Raji (cell line): ENCODE results near the gene KAT7.
A peak's percentile ranks its signal among the peaks of the same experiment; 100 is the strongest.

ENCODE experiments used
- POLR2A ChIP-seq: IDR thresholded peaks from 2 replicates; pipeline ENCODE4 v1.6.1; 2011; ENCODE audit warnings: low read depth, low read length, control low read depth; ENCODE audit not compliant: insufficient read depth

The KAT7 gene

DNA sequence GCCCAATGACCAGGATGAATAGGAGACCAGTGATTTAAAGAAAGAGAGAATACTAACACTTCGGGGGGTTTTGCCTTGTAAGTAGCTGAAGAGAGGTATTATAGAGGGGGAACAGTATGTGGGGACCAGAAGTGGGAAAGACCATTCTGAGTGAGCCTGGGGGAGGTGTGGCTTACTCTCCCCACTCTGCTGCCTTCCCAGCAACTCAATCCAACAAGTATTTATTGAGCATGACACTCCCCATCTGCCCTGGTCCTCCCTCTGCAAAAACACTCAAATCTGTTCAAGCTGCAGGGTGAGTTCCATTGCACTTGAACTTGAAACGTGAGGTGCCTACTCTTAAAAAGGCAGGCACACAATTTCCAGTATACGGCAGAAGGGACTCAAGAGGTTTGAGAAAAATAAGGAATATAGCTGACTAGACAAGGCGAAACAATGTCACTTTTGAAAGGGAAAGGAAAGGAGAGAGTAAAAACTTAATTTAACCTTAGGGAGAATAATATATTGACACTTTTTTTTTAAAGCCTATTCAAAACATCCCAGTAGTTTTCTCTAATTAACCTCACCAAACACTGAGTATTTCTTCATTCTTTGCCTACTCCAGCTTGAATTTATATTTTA, 32.7 kb upstream of the KAT7 start:
- no peak for TF ChIP-seq POLR2A

DNA sequence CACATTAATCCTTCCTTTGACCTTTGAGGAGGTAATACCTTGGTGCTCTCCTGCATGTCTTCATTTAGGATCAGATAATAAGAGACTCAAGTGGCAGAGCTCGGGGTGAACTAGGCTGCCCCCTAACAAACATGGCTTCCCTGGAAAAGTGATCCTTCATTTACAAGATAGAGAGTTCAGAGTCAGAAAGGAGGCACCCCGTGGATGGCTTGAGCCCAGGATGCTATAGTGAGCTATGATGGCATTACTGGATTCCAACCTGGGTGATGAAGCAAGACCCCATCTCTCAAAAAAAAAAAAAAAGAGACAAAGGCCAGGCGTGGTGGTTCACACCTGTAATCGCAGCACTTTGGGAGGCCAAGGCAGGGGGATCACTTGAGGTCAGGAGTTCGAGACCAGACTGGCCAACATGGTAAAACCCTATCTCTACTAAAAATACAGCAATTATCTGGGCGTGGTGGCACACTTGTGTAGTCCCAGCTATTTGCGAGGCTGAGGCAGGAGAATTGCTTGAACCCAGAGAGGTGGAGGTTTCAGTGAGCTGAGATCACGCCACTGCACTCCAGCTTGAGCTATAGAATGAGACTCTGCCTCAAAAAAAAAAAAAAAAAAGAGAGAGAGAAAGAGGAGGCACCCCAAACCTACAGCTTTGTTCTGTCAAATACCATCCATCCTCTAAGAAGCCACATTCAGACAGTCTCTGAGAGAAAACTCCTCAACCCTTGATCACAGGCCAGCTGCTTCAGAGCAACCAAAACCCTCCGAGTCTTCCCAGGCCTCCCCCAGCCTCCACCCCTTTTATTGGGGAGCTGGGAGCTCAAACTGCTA, 31.9 kb upstream of the KAT7 start:
- no peak for TF ChIP-seq POLR2A

DNA sequence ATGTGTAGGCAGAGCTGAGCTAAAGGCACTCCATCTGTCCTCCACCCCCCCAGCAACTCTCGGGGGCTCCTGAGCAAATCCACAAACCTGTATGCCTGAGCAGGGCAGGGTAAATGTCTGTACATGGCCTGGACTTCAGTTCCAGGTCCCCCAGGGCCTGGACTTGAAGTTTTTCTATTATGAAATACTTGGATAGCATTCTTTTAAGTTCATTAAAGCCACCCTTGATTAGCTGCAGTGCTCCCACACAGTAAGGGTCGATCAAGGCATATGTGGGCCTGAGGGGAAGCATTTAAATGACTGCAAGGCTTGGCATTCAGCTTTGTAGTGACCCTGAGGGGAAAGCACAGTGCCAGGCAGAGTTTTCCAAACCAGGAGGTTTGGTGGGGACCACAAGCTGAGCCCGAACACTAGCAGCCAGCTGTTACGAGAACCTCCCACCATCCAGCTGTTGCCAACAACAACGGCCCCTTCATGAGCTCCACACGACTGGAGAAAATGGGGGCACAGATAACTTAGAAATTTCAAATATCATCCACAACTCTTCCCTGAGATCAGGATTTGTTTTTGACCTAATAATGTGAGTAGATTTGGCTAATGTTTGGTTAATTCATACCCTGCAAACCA, 31.2 kb upstream of the KAT7 start:
- no peak for TF ChIP-seq POLR2A

DNA sequence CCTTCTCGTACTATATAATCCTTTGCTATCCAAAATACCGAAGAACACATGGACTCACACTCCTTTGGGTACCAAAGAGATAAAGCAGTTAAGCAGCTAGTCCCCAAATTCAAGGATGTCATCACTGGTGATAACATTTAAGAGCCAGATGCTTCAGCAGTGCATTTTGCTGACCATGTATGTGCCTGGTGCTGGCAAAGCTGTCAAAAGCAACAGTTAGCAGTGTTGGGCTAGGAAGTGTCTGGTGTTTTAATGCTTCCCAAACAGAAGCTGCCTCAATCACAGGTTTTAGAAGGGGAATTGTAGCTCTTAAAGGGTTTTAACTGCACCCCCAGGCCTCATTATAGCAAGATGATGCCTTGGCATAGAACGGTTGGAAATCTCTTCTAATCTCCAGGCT, 29.3 kb upstream of the KAT7 start:
- no peak for TF ChIP-seq POLR2A

DNA sequence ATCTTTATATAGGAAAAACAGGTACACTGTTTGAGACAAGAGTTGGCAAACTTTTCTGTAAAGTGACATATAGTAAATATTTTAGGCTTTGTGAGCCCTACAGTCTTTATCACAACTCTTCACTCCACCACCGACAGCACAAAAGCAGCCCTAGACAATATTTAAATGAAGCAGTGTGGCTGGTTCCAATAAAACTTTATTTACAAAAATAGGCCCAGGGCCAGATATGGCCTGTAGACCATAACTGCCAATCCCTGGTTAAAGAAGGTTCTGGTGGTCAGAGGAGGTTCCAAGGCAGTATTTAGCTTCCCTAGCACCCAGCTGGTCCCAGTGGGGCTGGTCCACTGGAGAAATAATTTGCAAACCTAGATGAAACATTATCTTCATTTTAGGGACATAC, 28.2 kb upstream of the KAT7 start:
- no peak for TF ChIP-seq POLR2A

DNA sequence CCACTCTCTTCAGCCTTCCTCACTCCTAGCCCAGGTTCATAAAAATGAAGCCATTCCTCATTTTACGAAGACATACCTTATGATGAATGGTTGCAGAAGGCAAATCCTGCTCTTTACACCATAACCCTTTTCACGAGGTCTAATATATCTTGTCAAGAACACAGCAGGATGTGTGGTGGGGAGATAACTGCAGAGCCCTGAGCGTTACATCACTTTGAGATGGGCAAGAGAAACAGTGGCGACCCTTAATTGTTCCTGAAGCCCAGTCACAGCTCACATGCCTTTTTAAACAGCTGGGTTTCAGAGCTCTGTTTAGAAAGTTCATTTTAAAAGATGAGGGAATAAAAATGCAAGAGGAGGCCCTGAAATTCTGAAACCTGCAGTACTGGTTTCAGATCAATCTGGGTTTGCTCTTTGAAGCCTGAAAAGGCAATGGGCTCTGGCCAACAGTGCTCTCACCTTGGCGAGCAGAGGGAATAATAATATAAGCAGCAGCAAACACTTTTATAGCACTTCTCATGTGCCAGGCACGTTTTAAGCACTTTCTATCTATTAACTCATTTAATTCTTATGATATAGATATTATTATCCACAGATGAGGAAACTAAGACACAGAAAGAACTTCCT, 27.4 kb upstream of the KAT7 start:
- no peak for TF ChIP-seq POLR2A

DNA sequence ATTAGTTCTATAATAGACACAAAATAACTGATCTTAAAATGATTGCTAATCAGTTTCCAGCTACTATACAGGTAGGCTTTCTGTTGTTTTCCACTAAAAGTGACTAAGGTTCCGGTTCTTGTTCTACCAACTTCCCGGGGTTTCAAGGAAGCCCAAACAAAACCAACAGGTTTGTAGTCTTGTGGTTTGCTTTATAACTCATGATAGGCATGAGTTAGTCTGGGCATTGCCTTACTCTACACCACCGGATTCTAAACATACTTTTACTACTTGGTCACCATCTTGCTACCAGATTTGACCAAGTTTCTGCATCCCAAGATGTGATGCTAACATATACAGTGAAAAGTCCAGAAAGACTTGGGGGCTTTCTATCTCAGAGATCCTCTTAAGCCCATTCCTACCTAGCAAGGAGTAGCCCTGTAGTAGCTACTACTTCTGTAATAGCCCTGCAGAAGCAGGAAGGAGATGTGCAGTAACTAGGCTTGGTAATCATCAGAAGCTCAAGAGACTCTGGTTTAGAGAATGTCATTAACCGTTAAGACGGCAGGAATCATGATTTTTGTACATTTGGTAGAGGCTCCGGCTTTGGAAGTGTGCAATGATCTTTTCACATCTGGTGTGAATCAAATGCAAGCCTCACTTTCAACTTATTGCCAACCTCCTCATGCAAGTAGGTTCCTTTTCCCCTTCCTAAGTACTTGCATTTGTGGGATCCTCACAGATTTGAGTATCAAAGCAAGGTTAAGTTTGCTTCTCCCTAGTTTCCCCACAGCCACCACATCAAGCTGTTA, 26.1 kb upstream of the KAT7 start:
- no peak for TF ChIP-seq POLR2A

DNA sequence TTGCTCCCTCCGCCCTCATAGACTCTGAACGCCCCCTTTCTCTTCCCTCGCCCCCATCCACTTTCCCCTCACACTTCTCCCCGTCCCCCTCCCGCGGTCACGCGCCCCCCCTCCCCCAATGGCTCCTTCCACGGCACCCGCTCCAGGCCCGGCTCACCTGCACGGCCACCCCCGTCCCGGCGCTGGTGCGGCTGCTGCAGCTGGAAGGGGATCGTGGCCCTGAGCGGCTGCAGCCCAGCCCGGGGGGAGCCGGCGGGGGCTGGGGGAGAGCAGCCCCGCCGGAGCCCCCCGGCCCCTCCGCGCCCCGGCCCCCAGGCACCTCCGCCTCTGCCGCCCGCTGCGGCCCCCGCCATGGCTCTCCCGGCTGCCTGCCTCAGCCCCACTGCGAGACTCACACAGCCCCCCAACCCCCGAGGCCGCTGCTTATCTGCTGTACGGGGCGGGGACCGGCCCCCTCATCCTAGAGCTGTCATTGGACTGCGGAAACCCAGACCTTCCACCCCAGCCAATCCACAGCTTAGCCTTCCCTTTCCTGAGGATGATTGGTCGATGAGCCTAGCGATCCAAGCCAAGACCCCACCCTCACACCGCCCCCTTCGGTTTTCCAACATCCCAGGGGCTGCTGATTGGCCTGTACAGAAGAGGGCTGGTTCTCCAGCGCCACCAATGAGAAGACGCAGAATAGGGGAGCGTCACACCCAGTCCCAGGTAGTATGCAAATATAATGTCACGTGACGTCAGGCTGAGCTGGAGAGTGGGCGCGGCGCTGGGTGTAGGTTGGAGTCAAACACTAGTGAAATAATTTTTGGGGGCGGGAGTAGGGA, 24.5 kb upstream of the KAT7 start, which contains the start of gene FAM117A:
Gene FAM117A (minus strand): TSS at position 397 of the 824 bp plus-strand sequence. CDS start 44 bp downstream, at position 353.
- peak; percentile 79 for TF ChIP-seq POLR2A

DNA sequence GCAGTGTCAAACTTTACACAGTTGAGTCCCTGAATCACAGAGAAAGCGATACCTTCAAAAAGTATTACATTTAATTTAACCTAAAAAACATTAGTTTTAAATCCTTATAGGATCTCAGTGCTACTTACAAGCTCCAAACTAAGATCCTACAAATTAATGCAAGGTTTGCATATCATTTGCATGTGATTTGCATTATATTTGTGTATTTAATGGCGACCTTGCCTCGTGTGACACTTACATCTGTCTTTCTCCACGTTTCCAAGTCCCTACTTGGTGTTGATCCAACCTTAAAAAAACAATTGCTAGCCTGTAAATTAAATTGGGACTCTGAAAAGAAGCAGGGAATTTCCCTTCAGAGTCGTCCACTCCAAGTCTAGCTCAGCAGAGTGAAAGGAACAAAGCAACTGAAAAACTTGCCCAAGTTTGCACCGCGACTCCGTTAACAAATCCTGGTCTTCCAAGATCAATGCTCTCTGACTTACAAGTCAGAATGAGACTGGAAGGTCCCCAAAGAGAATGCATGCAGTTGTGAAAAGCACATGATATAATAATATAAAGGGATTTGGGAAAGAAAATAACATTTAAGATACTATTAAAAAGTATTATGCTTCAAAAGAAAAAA, 23.8 kb upstream of the KAT7 start:
- no peak for TF ChIP-seq POLR2A

DNA sequence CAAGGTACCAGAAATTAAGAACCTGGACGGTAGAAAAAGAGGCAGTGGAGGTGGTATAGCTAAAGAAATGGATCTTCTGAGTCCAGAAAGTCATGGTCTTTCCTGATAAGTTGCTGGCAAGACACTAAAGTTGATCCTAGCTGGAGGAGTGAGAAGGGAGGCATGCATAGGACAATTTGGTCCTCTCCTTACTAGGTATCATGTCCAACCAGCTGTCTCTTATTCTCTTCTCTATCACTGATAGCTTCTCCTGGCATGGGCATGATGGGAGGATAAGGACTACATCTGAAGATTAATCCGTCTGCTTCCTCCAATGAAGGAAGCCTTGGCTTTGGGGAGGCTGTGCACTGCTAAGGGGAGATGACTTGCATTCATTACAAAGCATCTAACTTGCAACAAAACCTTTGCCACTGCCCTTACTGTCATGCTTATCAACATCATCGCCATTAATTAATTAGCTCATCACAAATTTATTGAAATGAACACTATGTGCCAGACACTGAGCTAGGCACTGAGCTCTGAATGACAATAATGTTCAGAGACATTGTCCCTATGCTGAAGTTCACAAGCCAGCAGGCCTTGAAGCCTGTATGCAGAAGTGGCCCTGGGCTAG, 21.5 kb upstream of the KAT7 start:
- no peak for TF ChIP-seq POLR2A

DNA sequence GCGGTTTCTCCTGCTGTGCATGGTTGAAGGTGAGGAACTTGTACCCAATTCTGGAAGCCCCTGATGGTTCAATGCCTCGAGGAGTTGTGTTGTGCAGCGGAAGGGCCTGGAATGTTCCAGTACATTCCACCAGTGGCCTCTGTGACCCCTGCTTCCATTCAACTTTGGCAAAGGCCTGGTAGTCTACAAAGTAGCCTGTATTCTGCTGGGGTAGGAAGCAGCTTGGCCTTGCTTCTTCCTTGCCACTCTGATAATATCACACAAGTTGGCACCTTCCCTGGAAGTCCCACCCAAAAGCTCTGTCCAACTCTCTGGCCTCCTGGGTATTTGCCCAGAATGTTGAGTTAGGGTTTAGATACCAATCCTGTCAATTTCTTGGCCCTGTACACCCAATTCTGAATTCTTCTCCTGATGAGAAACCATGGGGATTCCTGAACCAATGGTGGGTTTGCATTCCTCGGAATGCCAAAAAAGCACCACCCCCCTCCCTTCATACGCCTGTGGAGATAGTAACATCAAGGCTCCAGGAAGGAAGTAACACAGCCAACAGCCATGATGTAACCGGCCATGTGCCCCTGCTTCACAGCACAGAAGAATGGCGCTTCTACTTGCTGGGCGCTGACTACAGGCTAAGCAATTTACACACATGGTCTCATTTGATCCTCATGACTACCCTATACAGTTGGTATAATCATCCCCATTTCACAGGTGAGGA, 12.8 kb upstream of the KAT7 start:
- no peak for TF ChIP-seq POLR2A

DNA sequence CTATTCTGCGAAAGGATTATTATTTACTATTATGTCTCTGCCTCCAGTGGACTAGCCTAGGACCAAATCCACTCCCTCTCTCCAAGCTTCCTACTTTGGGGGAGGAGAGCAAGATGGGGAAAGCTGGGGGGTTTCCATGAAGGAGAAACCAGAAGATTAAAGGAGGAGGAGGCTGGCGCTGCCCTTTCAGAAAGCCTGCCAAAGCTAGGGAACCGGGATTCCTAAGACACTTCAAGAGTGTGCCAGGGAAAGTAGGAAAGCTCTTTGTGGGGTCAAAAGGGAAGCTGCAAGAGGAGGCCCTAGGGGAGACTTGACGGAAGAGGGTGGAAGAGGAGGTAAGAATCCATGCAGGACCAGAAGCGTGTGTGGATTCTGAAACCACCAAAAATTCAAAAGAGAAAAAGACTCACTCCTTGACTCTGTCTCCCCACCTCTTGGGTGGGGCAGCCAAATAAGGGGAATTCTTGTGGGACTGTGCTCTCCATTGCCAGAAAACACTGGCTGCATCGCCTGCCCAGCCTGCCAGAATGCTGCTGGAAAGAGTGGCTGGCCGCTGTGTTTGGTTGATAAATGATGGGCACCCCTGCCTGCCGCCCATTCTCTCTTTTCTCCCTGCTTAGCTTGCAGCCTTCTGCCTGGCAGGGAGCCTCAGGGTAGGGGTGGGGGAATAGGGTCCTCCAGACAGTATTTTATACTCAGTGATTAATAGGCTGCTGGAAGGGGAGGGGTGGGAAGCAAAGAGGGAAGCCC, 11.8 kb upstream of the KAT7 start:
- no peak for TF ChIP-seq POLR2A
